Neutrophil (primary cell): ENCODE results near the gene GEMIN4.

Experiments
- H3K27ac ChIP-seq: fragments of 200-600 bp; sonication (generic); 2 replicates; pipeline ENCODE4 v1.5.1; 2016; ENCODE audit warnings: mild to moderate bottlenecking, moderate library complexity
- H3K27me3 ChIP-seq: fragments of 200-600 bp; sonication (generic); 2 replicates; pipeline ENCODE4 v1.6.0; 2016; ENCODE audit warnings: mild to moderate bottlenecking
- H3K36me3 ChIP-seq: fragments of 200-600 bp; sonication (generic); 2 replicates; pipeline ENCODE4 v1.5.1; 2017
- H3K4me1 ChIP-seq, 2 experiments: fragments of 200-600 bp in 1 of 2; sonication (generic) in 1 of 2; 1 replicate in 1 of 2; 2 replicates in 1 of 2; pipeline versions ENCODE4 v1.5.1 to v1.6.1; 2013 to 2016; ENCODE audit warnings: low read depth in 1 of 2, low read length in 1 of 2, mild to moderate bottlenecking in 1 of 2, moderate library complexity in 1 of 2; ENCODE audit not compliant: control insufficient read depth in 1 of 2, insufficient read depth in 1 of 2
- H3K4me3 ChIP-seq, 2 experiments: fragments of 200-600 bp in 1 of 2; sonication (generic) in 1 of 2; 1 replicate in 1 of 2; 2 replicates in 1 of 2; pipeline ENCODE4 v1.5.1; 2013 to 2016; ENCODE audit warnings: low read depth in 1 of 2, low read length in 1 of 2, mild to moderate bottlenecking in 1 of 2, moderate library complexity in 1 of 2
- H3K9me3 ChIP-seq: fragments of 200-600 bp; sonication (generic); 2 replicates; pipeline ENCODE4 v1.5.1; 2016
- CTCF ChIP-seq: fragments of 200-600 bp; sonication (generic); IDR thresholded peaks from 2 replicates; pipeline ENCODE4 v1.5.1; 2016; ENCODE audit warnings: antibody characterized with exemption

Gene GEMIN4

GRCh38 chr17:725084-725483 is 27.0 kb downstream of the GEMIN4 start:
- Histone ChIP-seq H3K27ac (no peak overlapping the region), H3K36me3 (no peaks in the 10 kb centered on the region), H3K9me3 (no peaks in the 10 kb centered on the region), H3K4me1 (peaks cover 19 to 23% of the 10 kb centered on the region in 2 experiments), H3K27me3 (no peaks in the 10 kb centered on the region), H3K4me3 (no peak overlapping the region)
- TF ChIP-seq CTCF, result no peak

- Histone ChIP-seq H3K27me3 (no peaks in the 10 kb centered on the region), H3K4me3 (no peak overlapping the region)
Observed at GRCh38 chr17:721540-721937, 30.5 kb downstream of the GEMIN4 start.

GRCh38 chr17:720706-721539 is 31.1 kb downstream of the GEMIN4 start:
- Histone ChIP-seq H3K9me3 (no peaks in the 10 kb centered on the region), H3K27ac (no peak overlapping the region), H3K27me3 (no peaks in the 10 kb centered on the region), H3K4me3 (no peak overlapping the region), H3K4me1 (peaks cover 4 to 5% of the 10 kb centered on the region in 2 experiments), H3K36me3 (no peaks in the 10 kb centered on the region)
- TF ChIP-seq CTCF, result no peak

More at GRCh38 chr17:721540-721937, 30.5 kb downstream of the GEMIN4 start:
- Histone ChIP-seq H3K9me3 (no peaks in the 10 kb centered on the region), H3K27ac (no peak overlapping the region), H3K4me1 (peaks cover 10 to 11% of the 10 kb centered on the region in 2 experiments), H3K36me3 (no peaks in the 10 kb centered on the region)
- no peak for TF ChIP-seq CTCF

DNA sequence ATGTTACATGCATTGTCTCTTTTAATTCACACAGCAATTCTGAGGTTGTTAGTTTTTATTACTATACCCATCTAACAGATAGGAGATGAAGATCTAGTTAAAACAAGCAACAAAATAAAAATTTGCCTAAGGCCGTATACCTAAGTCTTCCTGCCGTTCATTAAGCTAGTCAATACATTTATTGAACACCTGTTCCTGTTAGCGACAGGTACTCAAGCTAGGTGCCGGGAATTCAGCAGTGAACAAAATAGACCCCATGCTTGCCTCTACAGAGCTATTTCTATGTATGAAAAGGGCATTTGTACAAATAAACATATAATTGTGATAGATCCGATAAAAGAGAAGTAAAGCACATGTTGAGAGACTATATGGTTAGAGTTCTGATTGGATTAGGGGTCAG is 34.0 kb downstream of the GEMIN4 start:
- Histone ChIP-seq H3K27ac (no peak overlapping the region), H3K36me3 (no peaks in the 10 kb centered on the region), H3K4me1 (peaks cover 19 to 21% of the 10 kb centered on the region in 2 experiments), H3K9me3 (no peaks in the 10 kb centered on the region), H3K27me3 (peaks cover 5% of the 10 kb centered on the region), H3K4me3 (no peak overlapping the region)
- TF ChIP-seq CTCF, result no peak

DNA sequence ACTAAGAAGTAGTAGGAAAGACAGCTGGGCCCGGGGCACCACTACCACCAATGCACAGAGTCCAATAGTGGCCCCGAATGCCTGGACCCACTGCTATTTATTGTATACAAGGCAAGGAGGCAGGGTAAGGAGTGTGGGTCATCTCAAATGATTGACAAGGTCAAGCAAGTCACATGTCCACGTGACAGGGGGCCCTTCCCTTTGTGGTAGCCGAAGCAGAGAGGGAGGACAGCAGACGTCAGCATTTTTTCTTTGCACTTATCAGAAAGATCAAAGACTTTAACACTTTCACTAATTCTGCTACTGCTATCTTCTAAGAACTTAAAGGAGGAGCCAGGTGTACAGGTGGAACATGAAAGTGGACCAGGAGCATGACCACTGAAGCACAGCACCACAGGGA is 43.9 kb downstream of the GEMIN4 start:
- peaks cover 2 to 7% of the 10 kb centered on the region in 2 experiments for H3K4me1 ChIP-seq
- no peak overlapping the region for H3K4me3 ChIP-seq
- no peaks in the 10 kb centered on the region for H3K9me3 ChIP-seq
- peaks cover 36% of the 10 kb centered on the region for H3K36me3 ChIP-seq
- no peaks in the 10 kb centered on the region for H3K27me3 ChIP-seq
- TF ChIP-seq CTCF, result no peak
- no peak overlapping the region for H3K27ac ChIP-seq
